ENCODE measurements around the gene WBP1L.
"Not testable (repeated sequence)": the region's sequence is repeated elsewhere in the genome, so short reads cannot be mapped to it uniquely, and the experiment has no call there.

Gene WBP1L

DNA sequence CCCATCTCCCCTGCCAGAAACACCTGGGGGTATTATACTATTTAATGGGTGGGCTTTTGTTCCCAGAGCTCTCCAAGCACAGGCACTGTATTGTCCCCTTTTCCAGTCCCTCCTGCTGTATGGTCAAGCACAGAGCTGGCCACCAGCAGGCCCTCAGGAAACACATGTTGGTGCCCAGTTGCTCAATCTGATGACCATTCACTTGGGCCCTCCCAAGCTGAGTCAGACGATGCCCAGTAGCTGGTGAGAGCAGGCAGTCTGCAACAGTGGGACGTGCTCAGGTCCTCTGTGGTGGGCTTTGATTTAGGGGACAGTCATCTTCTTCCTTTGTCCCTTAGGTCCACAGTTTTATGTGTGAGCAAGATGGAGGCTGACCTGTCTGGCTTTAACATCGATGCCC, 17.5 kb upstream of the WBP1L start:
- no peak for DNase-seq

DNA sequence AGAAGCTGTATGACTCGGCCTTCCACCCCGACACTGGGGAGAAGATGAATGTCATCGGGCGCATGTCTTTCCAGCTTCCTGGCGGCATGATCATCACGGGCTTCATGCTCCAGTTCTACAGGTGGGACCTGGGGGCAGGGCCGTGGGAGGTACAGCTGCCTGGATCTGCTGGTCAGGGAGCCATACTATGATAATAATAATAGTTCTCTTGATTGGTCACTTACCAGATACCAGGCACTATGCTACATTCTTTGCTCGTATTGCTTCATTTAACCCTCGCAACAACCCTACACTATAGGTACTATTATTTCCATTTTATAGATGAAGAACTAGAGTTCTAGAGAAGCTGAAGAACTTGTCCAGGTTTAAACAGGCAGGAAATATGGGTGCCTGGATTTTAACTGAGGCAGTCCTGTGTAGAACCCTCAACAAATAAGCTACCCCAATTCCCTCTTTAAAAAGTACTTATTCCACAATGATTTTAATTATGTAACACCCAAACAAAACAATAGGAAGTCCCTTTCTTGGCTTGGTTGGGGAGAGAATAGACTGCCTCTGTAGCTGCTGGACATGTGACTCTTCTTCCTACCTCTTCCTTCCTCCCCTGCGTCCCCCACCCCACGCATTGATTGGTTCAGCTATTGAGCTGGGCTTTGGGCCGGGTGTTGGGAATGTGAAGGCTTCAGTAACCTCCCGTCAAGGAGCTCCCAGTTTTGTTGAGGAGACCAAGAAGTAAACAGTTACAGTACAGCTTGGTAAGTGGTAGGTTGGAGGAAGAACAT, 16.5 kb upstream of the WBP1L start:
- no peak for DNase-seq

DNA sequence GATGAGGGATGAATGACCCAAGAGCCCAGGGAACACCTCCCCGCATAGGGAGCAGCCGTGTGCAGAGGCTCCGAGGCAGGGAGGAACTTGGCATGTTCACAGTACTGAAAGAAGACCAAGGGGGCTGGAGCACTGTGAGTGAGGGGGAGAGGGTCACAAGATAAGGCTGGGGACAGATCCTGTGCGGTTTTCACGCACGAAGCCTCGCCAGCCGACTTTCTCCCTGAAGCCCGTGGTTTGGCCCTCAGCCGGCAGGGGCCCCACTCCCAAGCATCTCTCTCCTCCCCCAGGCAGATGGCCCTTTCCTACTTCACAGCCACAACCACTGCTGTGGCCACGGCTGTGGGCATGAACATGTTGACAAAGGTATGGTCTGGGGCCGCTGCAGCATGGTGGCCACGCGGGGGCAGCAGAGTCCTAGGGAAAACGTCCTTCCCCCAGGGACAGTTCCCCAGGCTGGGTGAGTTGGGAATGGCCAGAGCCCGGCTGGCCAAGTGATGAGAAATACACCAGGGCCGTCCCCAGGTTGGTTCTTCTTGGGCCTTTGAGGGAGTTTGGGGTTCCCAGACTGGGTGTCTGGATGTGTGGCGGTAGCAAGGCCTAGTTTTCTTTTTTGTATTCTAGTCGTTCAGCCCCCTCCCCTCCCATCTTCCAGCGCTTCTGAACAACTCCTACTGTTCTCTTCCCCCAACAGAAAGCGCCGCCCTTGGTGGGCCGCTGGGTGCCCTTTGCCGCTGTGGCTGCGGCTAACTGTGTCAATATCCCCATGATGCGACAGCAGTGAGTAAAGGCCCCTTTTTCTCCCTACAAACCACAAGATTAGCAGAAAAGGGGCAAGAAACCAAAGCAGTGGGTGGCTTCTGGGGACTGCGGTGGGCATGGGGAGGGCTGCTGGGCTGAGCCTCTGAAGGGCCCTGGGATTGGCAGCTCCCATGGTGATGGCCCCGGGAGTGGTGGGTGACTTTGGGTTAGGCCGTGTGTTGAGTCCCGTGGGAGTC, 14.4 kb upstream of the WBP1L start:
- DNase-seq = peak; percentile 3

DNA sequence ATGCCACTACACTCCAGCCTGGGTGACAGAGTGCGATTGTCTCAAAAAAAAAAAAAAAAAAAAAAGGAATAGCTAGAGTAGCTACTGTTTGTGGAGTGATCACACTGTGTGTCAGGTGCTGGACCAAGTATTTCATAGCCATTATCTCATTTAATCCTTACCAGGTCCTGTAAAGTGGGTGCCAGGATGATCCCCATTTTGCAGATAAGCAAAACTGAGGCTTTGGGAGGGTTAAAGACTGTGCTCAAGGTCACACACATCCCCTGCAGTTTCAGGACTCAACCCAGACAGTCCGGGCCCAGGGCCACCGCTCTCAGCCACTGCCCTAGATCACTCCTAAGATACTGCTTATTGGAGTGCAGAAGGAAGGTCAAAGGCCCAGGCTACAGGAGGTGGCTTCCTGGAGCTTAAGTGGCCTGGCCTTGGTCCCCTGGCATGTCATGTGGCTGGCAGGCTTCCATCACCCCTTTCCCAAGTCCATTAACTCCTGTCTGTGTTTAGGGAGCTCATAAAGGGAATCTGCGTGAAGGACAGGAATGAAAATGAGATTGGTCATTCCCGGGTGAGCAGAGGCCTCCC, 12.4 kb upstream of the WBP1L start:
- DNase-seq = no peak

DNA sequence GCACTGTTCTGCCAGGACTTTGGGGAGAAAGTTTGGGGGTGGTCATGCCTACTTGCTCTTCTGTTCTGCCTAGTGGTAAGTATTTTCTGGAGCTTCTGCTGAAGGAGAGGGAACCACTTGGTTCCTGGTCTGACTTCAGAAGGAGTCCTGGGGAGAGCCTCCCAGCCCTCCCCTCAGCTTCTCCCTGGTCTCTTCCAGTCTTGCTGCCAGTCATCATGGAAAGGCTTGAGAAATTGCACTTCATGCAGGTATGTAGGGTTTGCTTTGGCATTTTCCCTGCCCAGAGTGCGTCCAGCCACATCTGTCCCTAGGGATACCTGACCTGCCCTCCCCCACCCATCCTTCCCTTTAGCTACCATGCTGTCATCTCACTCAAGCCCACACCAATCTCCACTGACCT, 11.1 kb upstream of the WBP1L start:
- DNase-seq = no peak

DNA sequence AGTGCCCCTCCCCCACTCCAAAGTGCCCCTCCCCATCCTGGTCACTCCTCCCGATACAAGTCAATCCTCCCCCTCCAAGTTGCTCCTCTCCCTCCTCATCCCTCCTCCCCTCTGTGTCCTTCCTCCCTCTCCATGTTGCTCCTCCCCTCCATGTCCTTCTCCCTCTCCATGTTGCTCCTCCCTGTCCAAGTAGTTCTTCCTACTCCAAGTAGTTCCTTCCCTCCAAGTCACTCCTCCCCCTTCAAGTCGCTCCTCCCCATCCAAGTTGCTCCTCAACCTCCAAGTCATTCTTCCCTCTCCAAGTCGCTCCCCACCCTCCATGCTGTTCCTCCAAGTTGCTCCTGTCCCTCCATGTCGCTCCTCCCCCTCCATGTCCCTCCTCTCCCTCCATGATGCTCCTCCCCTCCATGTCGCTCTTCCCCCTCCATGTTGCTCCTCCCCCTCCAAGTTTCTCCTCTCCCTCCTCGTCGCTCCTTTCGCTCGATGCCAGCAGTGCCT, 8.6 kb upstream of the WBP1L start:
- no peak for DNase-seq

DNA sequence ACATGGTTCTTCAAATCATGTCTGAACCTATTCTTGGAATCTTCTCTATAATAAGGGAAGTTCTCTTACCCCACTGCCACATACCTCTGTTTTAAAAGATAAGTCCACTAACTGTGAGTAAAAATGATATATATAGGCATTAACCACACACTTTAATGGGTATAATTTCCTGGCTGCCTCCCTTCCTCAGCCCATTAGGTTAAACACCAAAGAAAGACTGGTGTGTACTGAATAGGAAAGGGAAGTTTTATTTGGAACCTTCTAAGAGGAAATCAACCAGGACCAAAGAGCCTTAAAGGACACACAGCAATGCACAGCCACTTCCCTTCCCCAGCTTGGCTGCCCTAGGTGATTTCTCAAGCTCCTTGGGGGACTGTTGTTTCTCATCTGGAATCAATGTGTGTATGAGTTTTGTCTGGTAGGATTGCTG, 5.0 kb upstream of the WBP1L start:
- no peak for DNase-seq

DNA sequence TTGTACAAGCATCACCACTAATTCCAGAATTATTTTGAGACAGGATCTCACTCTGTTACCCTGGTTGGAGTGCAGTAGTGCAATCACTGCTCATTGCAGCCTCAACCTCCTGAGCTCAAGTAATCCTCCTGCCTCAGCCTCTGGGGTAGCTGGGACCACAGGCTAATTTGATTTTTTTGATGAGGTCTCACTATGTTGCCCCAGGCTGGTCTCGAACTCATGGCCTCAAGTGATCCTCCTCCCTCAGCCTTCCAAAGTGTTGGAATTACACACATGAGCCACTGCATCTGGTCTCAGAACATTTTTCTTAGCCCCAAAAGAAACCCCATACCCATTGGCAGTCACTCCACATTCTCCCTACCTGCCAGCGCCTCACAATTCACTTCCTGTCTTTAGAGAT, 3.5 kb upstream of the WBP1L start:
- DNase-seq = no peak

DNA sequence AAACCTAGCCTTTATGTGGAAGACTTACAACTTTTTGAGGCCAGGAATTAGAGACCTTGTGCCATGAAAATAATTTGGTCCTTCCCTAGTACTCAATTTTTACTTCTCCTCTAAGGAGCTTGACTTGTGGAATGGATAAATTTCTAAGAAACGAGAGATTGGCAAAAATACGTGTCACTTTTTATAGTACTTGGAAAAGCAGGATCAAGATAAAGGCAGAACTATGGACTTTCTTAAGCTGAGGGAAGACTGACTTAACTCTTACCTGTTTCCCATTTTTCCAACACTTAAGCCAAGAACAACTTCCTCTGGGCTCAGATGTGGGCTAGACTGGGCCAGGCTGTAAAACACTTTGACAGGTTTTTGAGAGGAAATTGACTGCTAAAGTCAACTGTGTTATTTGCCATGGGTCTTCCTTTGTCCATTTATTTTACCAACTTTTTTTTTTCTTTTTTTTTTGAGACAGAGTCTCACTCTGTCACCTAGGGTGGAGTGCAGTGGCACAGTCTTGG, 2.0 kb upstream of the WBP1L start:
- DNase-seq = no peak

DNA sequence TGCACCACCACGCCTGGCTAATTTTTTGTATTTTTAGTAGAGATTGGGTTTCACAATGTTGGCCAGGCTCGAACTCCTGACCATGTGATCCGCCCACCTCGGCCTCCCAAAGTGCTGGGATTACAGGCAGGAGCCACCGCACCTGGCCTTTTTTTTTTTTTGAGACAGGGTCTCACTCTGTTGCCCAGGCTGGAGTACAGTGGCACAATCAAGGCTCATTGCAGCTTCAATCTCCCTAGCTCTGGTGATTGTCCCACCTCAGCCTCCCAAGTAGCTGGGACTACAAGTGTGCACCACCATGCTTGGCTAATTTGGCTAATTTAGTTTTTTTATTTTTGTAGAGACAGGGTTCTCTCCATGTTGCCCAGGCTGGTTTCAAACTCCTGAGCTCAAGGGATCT, 1.4 kb upstream of the WBP1L start:
- not testable (repeated sequence) for DNase-seq

DNA sequence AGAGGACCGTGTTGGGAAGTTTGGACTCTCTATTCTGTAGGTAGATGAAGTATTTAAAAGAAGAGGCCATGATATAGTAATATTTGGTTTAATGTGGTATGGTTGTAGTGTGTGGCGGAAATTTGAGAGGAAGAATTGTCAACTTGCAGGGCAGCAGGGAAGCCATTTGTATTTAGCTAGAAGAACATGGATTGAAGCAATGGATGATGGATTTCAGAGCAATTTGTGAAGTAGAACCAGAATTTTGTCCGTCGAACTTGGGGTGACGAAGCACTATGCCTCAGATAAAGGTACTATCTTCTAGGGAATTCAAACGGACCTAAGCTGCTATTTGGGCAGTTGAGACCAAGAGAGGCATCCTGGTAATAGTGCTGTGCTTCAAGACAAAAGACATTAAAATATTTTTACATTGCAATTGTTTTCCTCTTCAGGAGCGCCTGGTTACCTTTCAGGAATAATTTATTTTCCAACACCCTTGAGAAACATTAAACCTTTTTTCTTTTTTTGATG, 615 bp upstream of the WBP1L start:
- DNase-seq = no peak

DNA sequence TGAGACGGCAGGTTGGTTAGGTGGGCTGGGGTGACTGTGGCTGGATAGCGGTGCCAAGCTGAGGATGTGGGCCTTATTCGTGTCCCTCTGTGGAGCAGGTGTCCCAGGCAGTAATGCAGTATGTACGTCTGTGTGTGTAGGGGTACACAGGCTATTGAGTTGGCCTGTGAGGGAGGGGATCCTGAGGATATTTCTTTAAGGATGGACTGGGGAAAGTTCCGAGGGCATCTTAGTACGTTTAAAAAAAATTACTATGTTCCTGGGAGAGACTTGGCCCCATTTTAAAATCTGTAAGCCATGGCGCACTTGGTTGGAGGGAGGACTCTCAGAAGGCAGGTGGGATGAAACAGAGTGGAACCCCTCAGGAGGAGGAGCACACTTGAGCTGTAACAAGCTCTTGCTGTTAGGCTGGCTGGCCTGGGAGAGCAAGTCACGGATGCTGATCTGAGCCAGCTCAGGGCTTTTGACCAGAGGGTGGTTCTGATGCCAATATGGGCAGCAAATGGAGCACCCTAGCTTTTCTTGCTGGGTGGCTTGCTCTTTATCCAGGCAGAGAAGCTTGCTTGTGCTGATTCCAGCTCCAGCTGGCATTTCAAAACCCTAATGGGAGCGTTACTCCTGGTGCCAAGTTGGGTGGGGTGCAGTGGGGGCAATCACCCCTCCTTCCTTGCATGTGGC, 765 bp downstream of the WBP1L start:
- DNase-seq = no peak

DNA sequence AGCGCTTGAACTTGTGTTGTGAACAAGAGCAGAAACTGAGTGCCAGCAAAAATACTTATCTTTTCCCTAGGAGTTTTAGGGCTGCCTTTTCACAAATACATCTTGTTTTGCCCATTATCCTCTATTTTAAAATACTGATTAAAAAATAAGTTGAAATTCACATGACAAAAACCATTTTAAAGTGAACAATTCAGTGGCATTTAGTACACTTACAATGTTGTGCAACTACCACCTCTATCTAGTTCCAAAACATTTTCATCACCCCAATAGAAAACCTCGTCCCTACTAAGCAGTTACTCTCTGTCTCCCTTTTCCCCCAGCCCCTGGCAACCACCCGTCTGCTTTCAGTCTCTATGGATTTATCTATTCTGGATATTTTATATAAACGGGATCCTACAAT, 1.4 kb downstream of the WBP1L start:
- no peak for DNase-seq

DNA sequence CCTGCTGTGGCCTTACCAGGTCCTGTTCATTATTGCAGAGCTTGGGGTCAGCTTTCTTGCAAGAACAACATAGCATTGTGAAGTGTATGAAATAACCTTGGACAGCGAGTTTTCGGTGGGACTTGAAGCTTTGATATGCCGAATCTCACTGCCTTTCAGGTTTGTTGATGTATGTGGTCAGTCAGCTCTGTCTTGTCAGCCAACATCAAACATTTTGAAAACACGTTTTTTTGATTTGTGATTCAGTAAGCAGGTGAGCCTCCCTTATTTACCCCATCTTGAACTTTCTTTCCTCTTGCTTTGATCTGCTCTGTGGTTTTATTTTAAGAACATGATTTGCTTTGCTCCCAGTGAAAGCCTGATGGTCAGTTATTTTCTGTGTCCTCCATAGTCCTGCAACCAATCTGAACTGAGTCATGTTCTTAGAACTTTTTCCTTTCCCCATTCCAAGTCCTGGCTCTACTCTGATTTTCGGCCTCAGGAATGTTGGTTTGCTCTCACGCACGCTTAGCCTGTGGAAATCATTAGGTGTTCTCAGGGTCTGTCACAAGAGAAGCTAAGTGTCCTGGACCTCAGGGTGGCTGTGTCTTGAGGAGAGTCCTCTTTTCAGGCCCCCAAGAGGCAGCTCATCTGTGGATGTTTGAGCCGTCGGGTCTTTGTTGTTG, 8.7 kb downstream of the WBP1L start:
- no peak for DNase-seq

DNA sequence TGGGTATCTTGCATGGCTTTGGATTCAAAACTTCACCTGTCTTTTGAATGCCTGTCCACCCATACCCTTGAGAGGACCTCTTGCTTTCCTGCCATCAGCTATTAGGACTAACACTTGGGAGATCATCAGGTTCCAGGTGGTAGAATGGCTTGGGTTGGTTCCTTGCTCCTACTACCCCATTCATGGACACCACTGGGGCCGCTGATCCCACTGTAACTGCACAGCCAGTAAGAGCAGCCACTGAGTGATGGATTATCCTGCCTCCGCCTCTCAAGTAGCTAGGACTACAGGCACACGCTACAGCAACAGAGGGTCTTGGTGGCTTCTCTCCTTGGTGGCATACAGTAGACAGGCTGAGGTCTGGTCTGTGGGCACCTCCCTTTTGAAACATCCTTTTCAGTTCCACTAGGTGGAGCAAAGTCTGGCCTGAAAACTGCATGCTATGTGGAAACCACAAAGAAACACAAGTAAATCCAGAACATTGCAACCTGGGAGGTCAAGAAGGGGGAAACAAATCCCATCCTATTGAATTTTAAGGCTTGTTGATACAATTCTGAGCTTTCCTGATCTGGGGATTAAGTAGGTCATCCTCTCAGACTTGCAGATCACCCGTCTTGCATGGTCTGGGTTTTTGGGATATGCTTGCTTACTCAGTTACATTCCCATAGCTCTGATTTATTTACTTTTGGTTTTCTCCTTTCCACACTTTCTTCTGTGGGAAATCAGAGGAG, 9.4 kb downstream of the WBP1L start:
- DNase-seq = no peak

DNA sequence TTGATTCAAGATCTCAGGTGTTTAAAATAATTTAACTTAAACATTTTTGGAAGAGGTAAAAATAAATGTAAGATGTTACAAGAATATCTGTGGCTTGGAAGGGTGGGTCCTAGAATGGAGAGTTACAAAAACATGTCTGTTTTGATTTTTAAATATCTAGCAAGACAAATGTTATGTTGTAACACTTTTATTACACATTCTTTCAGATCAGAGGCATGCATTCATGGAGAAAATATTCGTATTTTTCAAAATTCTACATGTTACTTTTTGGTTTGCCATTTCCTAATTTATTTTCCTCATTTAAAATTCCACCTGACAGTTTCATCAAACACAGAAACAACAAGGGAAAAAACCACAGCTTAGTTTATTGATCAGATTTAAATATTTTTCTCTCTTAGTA, 10.0 kb downstream of the WBP1L start:
- DNase-seq = no peak

DNA sequence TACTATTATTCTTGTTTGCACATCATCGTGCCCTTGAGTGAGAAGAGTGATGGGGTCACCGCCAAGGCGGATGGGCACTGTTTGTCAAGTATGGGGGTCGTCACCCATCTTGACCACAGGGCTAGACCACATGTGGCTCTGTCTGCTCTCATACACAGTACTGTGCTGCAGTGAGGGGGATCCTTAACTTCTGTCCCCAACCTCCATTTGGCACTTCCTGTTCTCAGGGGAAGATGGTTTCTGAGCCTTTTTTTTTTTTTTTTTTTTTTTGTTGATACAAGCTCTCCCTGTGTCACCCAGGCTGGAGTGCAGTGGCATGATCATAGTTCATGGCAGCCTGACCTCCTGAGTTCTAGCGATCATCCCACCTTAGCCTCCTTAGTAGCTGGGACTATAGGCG, 13.6 kb downstream of the WBP1L start:
- no peak for DNase-seq

DNA sequence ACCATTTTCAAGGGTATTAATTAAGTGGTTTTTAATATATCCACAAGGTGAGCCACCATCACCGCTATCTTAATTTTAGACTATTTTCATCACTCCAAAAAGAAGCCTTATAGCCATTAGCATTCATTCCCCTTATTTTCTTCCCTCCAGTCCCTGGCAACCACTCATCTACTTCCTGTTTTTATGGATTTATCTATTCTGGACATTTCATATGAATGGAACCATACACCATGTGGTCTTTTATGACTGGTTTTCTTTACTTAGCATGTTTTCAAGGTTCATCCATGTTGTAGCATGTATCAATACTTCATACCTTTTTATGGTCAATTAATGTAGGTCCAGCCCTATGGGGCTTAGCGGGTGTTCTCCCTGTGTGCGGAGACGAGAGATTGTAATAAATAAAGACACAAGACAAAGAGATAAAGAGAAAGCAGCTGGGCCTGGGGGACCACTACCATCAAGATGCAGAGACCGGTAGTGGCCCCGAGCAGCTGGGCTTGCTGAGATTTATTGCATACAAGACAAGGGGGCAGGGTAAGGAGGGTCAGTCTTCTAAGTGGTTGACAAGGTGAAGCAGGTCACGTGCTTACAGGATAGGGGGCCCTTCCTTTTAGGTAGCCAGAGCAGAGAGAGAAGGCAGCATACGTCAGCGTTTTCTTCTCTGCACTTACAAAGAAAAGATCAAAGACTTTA, 14.6 kb downstream of the WBP1L start:
- DNase-seq = no peak

DNA sequence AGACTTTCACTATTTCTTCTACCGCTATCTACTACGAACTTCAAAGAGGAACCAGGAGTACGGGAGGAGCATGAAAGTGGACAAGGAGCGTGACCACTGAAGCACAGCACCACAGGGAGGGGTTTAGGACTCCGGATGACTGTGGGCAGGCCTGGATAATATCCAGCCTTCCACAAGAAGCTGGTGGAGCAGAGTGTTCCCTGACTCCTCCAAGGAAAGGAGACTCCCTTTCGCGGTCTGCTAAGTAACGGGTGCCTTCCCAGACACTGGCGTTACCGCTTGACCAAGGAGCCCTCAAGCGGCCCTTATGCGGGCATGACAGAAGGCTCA, 15.2 kb downstream of the WBP1L start:
- DNase-seq = not testable (repeated sequence)

DNA sequence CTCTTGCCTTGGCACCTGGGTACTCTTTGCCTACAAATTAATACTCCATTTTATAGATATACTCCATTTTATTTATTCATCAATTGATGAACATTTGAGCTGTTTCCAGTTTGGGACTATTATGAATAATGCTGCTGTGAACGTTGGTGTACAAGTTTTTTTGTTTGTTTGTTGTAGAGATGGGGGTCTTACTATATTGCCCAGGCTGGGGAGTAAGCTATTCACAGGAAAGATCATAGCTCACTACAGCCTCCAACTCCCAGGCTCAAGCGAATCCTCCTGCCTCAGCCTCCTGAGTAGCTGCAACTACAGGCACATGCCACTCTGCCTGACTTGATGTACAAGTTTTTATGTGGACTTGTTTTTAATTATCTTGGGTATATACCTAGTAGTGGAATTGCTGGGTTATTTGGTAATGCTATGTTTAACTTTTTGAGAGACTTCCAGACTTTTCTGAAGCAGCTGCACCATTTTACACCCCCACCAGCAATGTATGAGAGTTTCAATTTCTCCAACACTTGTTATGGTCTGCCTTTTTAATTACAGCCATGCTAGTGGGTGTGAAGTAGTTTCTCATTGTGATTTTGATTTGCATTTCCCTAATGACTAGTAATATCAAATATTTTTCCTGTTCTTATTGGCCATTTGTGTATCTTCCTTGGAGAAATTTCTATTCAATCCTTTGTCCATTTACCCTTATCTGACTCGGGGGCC, 15.9 kb downstream of the WBP1L start:
- DNase-seq = no peak
